ENCODE data around the gene CAB39. TPM values are rescaled to one million over a fixed set of nuclear protein-coding genes. Genes with fewer than 3 reads are reported as not detected.

The CAB39 gene
- total and polyA plus RNA-seq, 2 donors (not counting 3 experiments of a cell fraction or from before 2014, with no cell fraction given) = 25.7 to 53.7 TPM

- FAIRE-seq (no peak), DNase-seq (ENCODE audit: low read depth, low spot score) (no peak)
- Histone ChIP-seq H3K9ac (replicated peaks; ENCODE audit: extremely low read depth, insufficient read depth, low read length) (no peak overlapping the region), H3K79me2 (ENCODE audit: control insufficient read depth, insufficient read depth, low read length) (peaks cover 60% of the 10 kb centered on the region), H3K36me3 (ENCODE audit: control insufficient read depth in 2 of 2, extremely low read depth in 1 of 2, insufficient read depth in 2 of 2, low read length in 2 of 2) (no peaks in the 10 kb centered on the region), H3K4me1 (ENCODE audit: control insufficient read depth, extremely low read depth, insufficient read depth, low read length) (peaks cover 44% of the 10 kb centered on the region), H2AFZ (ENCODE audit: low read depth, low read length) (no peak overlapping the region), H3K4me3 (replicated peaks in 1 of 3; ENCODE audit: insufficient read depth in 1 of 3, low read depth in 1 of 3, low read length in 3 of 3) (no peak overlapping the region), H3K27me3 (ENCODE audit: control insufficient read depth in 2 of 2, insufficient read depth in 2 of 2, low read length in 2 of 2) (no peaks in the 10 kb centered on the region), H3K9me1 (replicated peaks; ENCODE audit: control insufficient read depth, extremely low read depth, insufficient read depth, low read length) (no peaks in the 10 kb centered on the region), H3K27ac (ENCODE audit: insufficient read depth, low read depth, low read length) (no peak overlapping the region), H3K4me2 (ENCODE audit: insufficient read depth, low read length) (no peak overlapping the region), H4K20me1 (replicated peaks; ENCODE audit: control insufficient read depth, extremely low read depth, insufficient read depth, low read length) (no peaks in the 10 kb centered on the region), H3K9me3 (replicated peaks; ENCODE audit: control insufficient read depth, insufficient read depth, low read length) (no peaks in the 10 kb centered on the region)
- intact Hi-C loops (cut with micrococcal nuclease) (no loop called here), dilution Hi-C loops (cut with MboI; ENCODE audit: extremely low pct_ligation_motif_present, low sequenced_read_pairs) (no loop called here)
- TF ChIP-seq MYC (IDR thresholded peaks at IDR 0.05; ENCODE audit: low read depth, low read length) (no peak), POLR2A (IDR thresholded peaks at IDR 0.05; ENCODE audit: low read depth, low read length) (no peak), POLR2AphosphoS5 (IDR thresholded peaks at IDR 0.05; ENCODE audit: insufficient read depth, low read depth, low read length) (no peak), EZH2 (IDR thresholded peaks at IDR 0.05; ENCODE audit: borderline replicate concordance, low read depth, low read length, severe bottlenecking) (no peak), FOS (IDR thresholded peaks at IDR 0.05; ENCODE audit: borderline replicate concordance, insufficient read depth, low read length) (no peak), JUN (IDR thresholded peaks at IDR 0.05; ENCODE audit: borderline replicate concordance, insufficient read depth, insufficient read length, low read depth) (no peak), MAX (IDR thresholded peaks at IDR 0.05; ENCODE audit: insufficient read depth, insufficient read length) (no peak), GATA2 (IDR thresholded peaks at IDR 0.05; ENCODE audit: insufficient read depth, insufficient read length, low read depth, low read length) (no peak)
- TF ChIP-seq, protein P1, sequence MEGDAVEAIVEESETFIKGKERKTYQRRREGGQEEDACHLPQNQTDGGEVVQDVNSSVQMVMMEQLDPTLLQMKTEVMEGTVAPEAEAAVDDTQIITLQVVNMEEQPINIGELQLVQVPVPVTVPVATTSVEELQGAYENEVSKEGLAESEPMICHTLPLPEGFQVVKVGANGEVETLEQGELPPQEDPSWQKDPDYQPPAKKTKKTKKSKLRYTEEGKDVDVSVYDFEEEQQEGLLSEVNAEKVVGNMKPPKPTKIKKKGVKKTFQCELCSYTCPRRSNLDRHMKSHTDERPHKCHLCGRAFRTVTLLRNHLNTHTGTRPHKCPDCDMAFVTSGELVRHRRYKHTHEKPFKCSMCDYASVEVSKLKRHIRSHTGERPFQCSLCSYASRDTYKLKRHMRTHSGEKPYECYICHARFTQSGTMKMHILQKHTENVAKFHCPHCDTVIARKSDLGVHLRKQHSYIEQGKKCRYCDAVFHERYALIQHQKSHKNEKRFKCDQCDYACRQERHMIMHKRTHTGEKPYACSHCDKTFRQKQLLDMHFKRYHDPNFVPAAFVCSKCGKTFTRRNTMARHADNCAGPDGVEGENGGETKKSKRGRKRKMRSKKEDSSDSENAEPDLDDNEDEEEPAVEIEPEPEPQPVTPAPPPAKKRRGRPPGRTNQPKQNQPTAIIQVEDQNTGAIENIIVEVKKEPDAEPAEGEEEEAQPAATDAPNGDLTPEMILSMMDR (IDR thresholded peaks at IDR 0.05; ENCODE audit: extremely low read depth in 1 of 2, insufficient read depth in 1 of 2, low read depth in 1 of 2, low read length in 2 of 2) = no peak
- ChIA-PET POLR2A (no interaction called here), CTCF (interaction anchor here (0.6 to 1.6 kb wide), 2 partner anchors 18 to 23 kb away, joined by 4 read pairs; no protein-coding TSS in a partner anchor)
- BruUV-seq (replicated peaks) = no TSS peak
Observed at GRCh38 chr2:230775737-230776136, 63.1 kb downstream of the CAB39 start.

Data from endothelial cell of umbilical vein (primary cell).